Endothelial cell (in vitro differentiated cells): ENCODE measurements around the gene HLA-DMA. TPM values are rescaled to one million over a fixed set of nuclear protein-coding genes. Genes with fewer than 3 reads are reported as not detected.

Source experiments
- DNase-seq: peaks from one replicate; pipeline ENCODE4 v3.0.0; 2021; ENCODE audit warnings: low spot score
- H3K27ac Mint-ChIP-seq: one replicate; pipeline ENCODE4 v1.8.0; 2021; ENCODE audit warnings: mixed read lengths, inconsistent platforms; ENCODE audit not compliant: unreplicated experiment
- H3K27me3 Mint-ChIP-seq: one replicate; pipeline ENCODE4 v1.8.0; 2021; ENCODE audit warnings: mild to moderate bottlenecking, moderate library complexity, mixed read lengths, inconsistent platforms; ENCODE audit not compliant: unreplicated experiment
- H3K36me3 Mint-ChIP-seq: one replicate; pipeline ENCODE4 v1.8.0; 2021; ENCODE audit warnings: mild to moderate bottlenecking, low read depth, mixed read lengths, inconsistent platforms; ENCODE audit not compliant: unreplicated experiment
- H3K4me1 Mint-ChIP-seq: one replicate; pipeline ENCODE4 v1.8.0; 2021; ENCODE audit warnings: mild to moderate bottlenecking, mixed read lengths, inconsistent platforms; ENCODE audit not compliant: unreplicated experiment
- H3K4me3 Mint-ChIP-seq: one replicate; pipeline ENCODE4 v1.8.0; 2021; ENCODE audit warnings: mild to moderate bottlenecking, mixed read lengths, inconsistent platforms; ENCODE audit not compliant: unreplicated experiment
- H3K9me3 Mint-ChIP-seq: one replicate; pipeline ENCODE4 v1.8.0; 2021; ENCODE audit warnings: mixed read lengths, inconsistent platforms; ENCODE audit not compliant: unreplicated experiment
- CTCF ChIP-seq: fragments of 200-600 bp; sonication (generic); IDR thresholded peaks from one replicate; pipeline ENCODE4 v1.5.0; 2021; ENCODE audit warnings: antibody characterized with exemption; ENCODE audit not compliant: unreplicated experiment
- total RNA-seq: library from RNA; stranded (reverse); fragmentation: NEBNext Ultra II Directional; extraction: Animal tissue kit (Norgen Biotek cat#: 25700); gene quantifications from one replicate; pipeline ENCODE4 v1.2.1, GENCODE V29; 2021; ENCODE audit not compliant: unreplicated experiment

The HLA-DMA gene
- total RNA-seq, 1 donor from 2014 or later = 13.0 TPM

- H3K4me1 Mint-ChIP-seq = peaks cover 58% of the 10 kb centered on the region
- peak overlapping the region; percentile 100 for H3K27ac Mint-ChIP-seq
- peaks cover 16% of the 10 kb centered on the region for H3K27me3 Mint-ChIP-seq
These were observed 18.9 kb upstream of the HLA-DMA start for GRCh38 chr6:32971581-32972352.

GRCh38 chr6:32971242-32971580 is 18.3 kb upstream of the HLA-DMA start:
- H3K9me3 Mint-ChIP-seq = no peaks in the 10 kb centered on the region

More at GRCh38 chr6:32971581-32972352, 18.9 kb upstream of the HLA-DMA start:
- H3K9me3 Mint-ChIP-seq = no peaks in the 10 kb centered on the region
- H3K4me3 Mint-ChIP-seq = peak overlapping the region; percentile 100
- TF ChIP-seq CTCF = no peak
- peak; percentile 99 for DNase-seq
- peaks cover 56% of the 10 kb centered on the region for H3K36me3 Mint-ChIP-seq

GRCh38 chr6:32970413-32971241 is 17.7 kb upstream of the HLA-DMA start:
- Mint-ChIP-seq H3K4me1 (peaks cover 55% of the 10 kb centered on the region), H3K27ac (peak overlapping the region; percentile 100), H3K36me3 (peaks cover 45% of the 10 kb centered on the region), H3K9me3 (no peaks in the 10 kb centered on the region), H3K27me3 (peaks cover 18% of the 10 kb centered on the region), H3K4me3 (peak overlapping the region; percentile 100)
- DNase-seq = peak; percentile 84
- TF ChIP-seq CTCF = no peak

More at GRCh38 chr6:32971242-32971580, 18.3 kb upstream of the HLA-DMA start:
- Mint-ChIP-seq H3K36me3 (peaks cover 51% of the 10 kb centered on the region), H3K4me3 (peak overlapping the region; percentile 100), H3K4me1 (peaks cover 56% of the 10 kb centered on the region), H3K27me3 (peaks cover 16% of the 10 kb centered on the region), H3K27ac (peak overlapping the region; percentile 100)
- no peak for TF ChIP-seq CTCF
- no peak for DNase-seq

GRCh38 chr6:32969685-32970412 is 17.0 kb upstream of the HLA-DMA start:
- peak overlapping the region; percentile 100 for H3K27ac Mint-ChIP-seq
- peak overlapping the region; percentile 97 for H3K4me3 Mint-ChIP-seq
- no peak for TF ChIP-seq CTCF
- DNase-seq = peak; percentile 75
- H3K9me3 Mint-ChIP-seq = no peaks in the 10 kb centered on the region
- peaks cover 37% of the 10 kb centered on the region for H3K36me3 Mint-ChIP-seq
- H3K27me3 Mint-ChIP-seq = peaks cover 18% of the 10 kb centered on the region
- peaks cover 55% of the 10 kb centered on the region for H3K4me1 Mint-ChIP-seq
